Measurements from ENCODE around the gene DOK4. TPM values are rescaled to one million over a fixed set of nuclear protein-coding genes. Genes with fewer than 3 reads are reported as not detected.

DOK4 gene
- total and polyA plus RNA-seq, 5 experiments from 2014 or later, result 1.8 to 4.8 (median 3.9) TPM

DNA sequence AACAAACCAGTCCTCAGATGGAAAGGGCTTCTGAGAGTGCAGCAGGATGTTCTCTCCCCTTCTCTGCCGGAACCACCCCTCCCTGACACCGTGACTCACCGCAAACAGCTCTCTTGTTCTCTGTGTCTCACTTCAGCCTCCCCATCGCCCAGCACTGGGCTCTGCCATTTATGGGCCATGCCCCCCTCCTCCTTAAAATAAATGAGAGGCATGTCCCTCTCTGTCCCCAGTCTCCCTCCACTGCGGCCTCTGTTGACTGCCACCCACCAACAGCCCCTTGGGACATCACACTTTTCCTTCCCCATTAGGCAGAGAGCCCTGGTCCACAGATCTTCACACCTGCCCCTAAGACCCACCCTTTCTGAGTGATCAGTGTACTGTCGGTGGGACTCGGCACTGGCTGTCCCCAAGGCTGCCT, 43.8 kb upstream of the DOK4 start:
- DNase-seq, result peak; percentile 40 to 83 (median 62)
- Mint-ChIP-seq H3K27ac (peak overlapping the region; percentile 91 to 99 (median 95)), H3K36me3 (peaks cover 0 to 8% (median 5%) of the 10 kb centered on the region in 3 donors), H3K27me3 (no peaks in the 10 kb centered on the region), H3K4me3 (peak overlapping the region; percentile 71 to 90 (median 80)), H3K9me3 (no peaks in the 10 kb centered on the region), H3K4me1 (peaks cover 51 to 63% (median 60%) of the 10 kb centered on the region in 4 donors)
- peak; percentile 85 for ATAC-seq
- POLR2A ChIA-PET, result interaction anchor here (1.3 to 1.7 kb wide), 3 partner anchors 10 to 344 kb away, joined by 3 to 5 read pairs (median 4); partner anchors contain the start of genes ADGRG5, PSME3IP1 and RSPRY1

DNA sequence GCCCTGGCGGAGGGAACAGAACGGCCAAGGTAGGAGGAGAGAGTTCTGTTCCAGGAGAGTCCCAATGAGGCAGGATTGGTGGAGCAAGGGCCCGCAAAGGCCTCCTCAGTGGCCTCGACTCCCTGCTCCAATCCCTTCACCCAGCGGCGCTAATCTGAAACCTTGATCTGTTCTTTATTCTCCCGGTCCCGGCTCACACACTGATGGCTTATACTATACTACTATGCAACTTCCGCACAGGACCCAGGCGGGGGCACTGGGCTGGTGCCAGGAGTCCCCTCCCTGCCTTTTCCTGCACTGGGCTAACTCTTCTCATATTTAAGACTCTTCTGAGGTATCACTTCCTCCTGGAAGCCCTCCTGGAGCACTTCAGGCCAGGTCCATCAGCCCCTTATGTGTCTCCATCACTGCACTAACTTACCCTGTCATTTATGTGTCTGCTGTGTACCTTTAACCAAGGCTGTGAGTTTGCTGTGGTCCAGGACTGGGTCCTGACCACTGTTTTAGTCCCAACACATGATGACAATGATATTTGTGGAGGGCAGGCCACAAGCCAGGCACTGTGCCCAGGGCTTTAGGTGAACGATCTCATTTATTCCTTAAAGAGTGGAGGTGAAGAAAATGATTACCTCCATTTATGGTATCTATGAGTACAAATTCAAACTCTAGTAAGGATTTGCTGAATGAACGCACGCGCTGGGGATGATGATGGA, 43.3 kb upstream of the DOK4 start:
- peak in 1 of 10 donors; percentile 51 for DNase-seq
- H3K36me3 Mint-ChIP-seq, result peaks cover 0 to 8% (median 5%) of the 10 kb centered on the region in 3 donors
- no peak for ATAC-seq
- no peaks in the 10 kb centered on the region for H3K9me3 Mint-ChIP-seq
- H3K27me3 Mint-ChIP-seq, result no peaks in the 10 kb centered on the region
- H3K4me3 Mint-ChIP-seq, result peak overlapping the region; percentile 71 to 90 (median 80)
- H3K4me1 Mint-ChIP-seq, result peaks cover 46 to 58% (median 55%) of the 10 kb centered on the region in 4 donors
- H3K27ac Mint-ChIP-seq, result peak overlapping the region; percentile 91 to 99 (median 95)
- POLR2A ChIA-PET, result interaction anchor here (0.5 to 1.4 kb wide), 3 partner anchors 13 to 344 kb away, joined by 3 to 4 read pairs (median 4); partner anchors contain the start of genes ADGRG5, PSME3IP1 and RSPRY1

- Mint-ChIP-seq H3K36me3 (peaks cover 0 to 8% (median 5%) of the 10 kb centered on the region in 3 donors), H3K9me3 (no peaks in the 10 kb centered on the region), H3K4me3 (peak overlapping the region in 3 of 10 donors; percentile 33 to 90 (median 71)), H3K27me3 (no peaks in the 10 kb centered on the region), H3K4me1 (peaks cover 38 to 50% (median 47%) of the 10 kb centered on the region in 4 donors), H3K27ac (peak overlapping the region in 3 of 10 donors; percentile 94 to 96 (median 96))
- DNase-seq, result peak in 1 of 10 donors; percentile 56
- ATAC-seq, result no peak
- POLR2A ChIA-PET, result interaction anchor here (0.5 to 1.2 kb wide), 4 partner anchors 9 to 24 kb away, joined by 3 to 7 read pairs (median 4); partner anchors contain the start of genes ADGRG5 and CCDC102A
These were observed 42.5 kb upstream of the DOK4 start for GRCh38 chr16:57528499-57529390.

GRCh38 chr16:57527610-57528360, 41.5 kb upstream of the DOK4 start:
- ATAC-seq, result no peak
- Mint-ChIP-seq H3K27ac (peak overlapping the region in 3 of 10 donors; percentile 9 to 25 (median 15)), H3K4me3 (no peak overlapping the region), H3K27me3 (no peaks in the 10 kb centered on the region), H3K9me3 (no peaks in the 10 kb centered on the region), H3K4me1 (peaks cover 32 to 46% (median 38%) of the 10 kb centered on the region in 4 donors), H3K36me3 (peaks cover 0 to 9% (median 5%) of the 10 kb centered on the region in 3 donors)
- DNase-seq, result peak in 1 of 10 donors; percentile 14
- POLR2A ChIA-PET, result interaction anchor here (0.6 to 1.2 kb wide), 3 partner anchors 9 to 45 kb away, joined by 3 to 7 read pairs (median 3); partner anchors contain the start of genes ADGRG5 and CCDC102A

DNA sequence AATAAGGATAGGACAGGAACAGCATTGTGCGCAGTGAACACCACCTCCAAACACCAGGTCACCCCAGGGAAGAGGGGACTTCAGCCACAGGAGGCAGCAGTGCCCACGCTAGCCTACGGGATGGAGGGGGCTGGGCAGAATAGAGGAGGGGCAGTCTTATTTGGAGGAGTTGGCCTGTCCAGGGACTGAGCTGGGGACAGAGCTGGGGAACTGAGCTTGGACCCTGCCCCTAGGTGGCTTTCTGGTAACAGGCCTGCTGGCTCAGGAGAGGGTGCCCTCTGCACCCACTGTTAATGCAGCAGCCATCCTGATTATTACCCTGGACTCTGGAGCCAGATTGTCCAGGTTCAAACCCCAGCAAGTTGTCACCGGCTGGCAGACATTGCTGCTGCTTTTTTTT, 40.7 kb upstream of the DOK4 start:
- peak overlapping the region in 1 of 10 donors; percentile 20 for H3K27ac Mint-ChIP-seq
- H3K36me3 Mint-ChIP-seq, result peaks cover 0 to 12% (median 5%) of the 10 kb centered on the region in 3 donors
- ATAC-seq, result no peak
- H3K27me3 Mint-ChIP-seq, result no peaks in the 10 kb centered on the region
- H3K9me3 Mint-ChIP-seq, result no peaks in the 10 kb centered on the region
- no peak overlapping the region for H3K4me3 Mint-ChIP-seq
- peak in 1 of 10 donors; percentile 24 for DNase-seq
- peaks cover 29 to 45% (median 31%) of the 10 kb centered on the region in 4 donors for H3K4me1 Mint-ChIP-seq
- POLR2A ChIA-PET, result no interaction called here

DNA sequence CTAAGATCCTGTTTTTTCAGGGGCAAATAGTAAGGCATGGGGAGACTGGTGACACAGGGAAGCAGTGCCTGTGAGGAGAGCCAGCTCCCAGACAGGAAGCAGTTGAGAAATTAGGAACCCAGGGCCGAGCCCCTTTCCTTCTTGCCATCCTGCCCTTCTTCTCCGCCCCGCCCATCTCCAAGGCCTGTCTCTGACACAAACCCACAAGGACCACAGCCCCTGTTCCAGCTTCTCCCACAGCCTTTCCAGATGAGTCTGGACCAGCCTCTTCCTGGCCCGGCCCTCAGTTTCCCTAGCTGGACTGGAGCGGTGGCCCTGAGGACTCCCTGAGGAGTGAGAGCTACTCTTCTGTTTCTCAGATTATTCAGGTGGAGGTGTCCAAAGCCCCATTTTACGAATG, 40.2 kb upstream of the DOK4 start:
- no peaks in the 10 kb centered on the region for H3K9me3 Mint-ChIP-seq
- DNase-seq, result peak in 1 of 10 donors; percentile 45
- ATAC-seq, result no peak
- peak overlapping the region in 3 of 10 donors; percentile 8 to 73 (median 20) for H3K27ac Mint-ChIP-seq
- H3K4me3 Mint-ChIP-seq, result no peak overlapping the region
- no peaks in the 10 kb centered on the region for H3K27me3 Mint-ChIP-seq
- POLR2A ChIA-PET, result interaction anchor here (0.7 to 1.1 kb wide), 3 partner anchors 11 to 62 kb away, joined by 3 read pairs; partner anchors contain the start of gene CCDC102A
- peaks cover 23 to 40% (median 26%) of the 10 kb centered on the region in 4 donors for H3K4me1 Mint-ChIP-seq
- peaks cover 0 to 15% (median 5%) of the 10 kb centered on the region in 3 donors for H3K36me3 Mint-ChIP-seq

DNA sequence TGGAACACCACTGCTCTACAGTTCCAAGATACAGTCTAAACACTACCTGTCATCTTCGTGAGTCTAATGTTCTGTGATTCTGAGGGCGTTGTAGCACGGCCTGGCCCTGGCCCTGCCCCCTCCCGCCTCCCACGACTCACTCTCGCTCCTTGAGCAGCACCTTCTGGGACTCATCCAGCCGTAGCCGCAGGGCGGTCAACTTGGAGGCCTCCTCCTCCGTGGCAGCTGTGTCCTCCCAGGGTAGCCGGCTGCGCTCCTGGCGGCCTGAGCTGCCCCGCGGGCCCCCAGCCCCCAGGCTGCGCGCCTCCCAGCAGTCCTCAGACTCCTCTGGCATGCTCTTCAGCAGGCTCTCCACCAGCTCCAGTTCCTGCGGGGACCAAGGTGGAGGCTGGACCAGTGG, 39.5 kb upstream of the DOK4 start:
- Mint-ChIP-seq H3K4me3 (no peak overlapping the region), H3K27ac (peak overlapping the region in 2 of 10 donors; percentile 7 to 68), H3K9me3 (no peaks in the 10 kb centered on the region), H3K36me3 (peaks cover 0 to 15% (median 5%) of the 10 kb centered on the region in 3 donors), H3K4me1 (peaks cover 16 to 33% (median 20%) of the 10 kb centered on the region in 4 donors), H3K27me3 (no peaks in the 10 kb centered on the region)
- POLR2A ChIA-PET, result interaction anchor here (0.7 to 1.1 kb wide), 3 partner anchors 11 to 61 kb away, joined by 3 read pairs; partner anchors contain the start of gene CCDC102A
- ATAC-seq (no peak), DNase-seq (peak in 1 of 10 donors; percentile 36)

GRCh38 chr16:57522960-57523359, 36.7 kb upstream of the DOK4 start:
- Mint-ChIP-seq H3K4me1 (peaks cover 8 to 22% (median 10%) of the 10 kb centered on the region in 4 donors), H3K9me3 (no peaks in the 10 kb centered on the region), H3K36me3 (peaks cover 0 to 28% (median 0%) of the 10 kb centered on the region in 3 donors), H3K27me3 (no peaks in the 10 kb centered on the region), H3K4me3 (no peak overlapping the region), H3K27ac (peak overlapping the region in 6 of 10 donors; percentile 28 to 78 (median 43))
- ATAC-seq (no peak), DNase-seq (no peak)
- POLR2A ChIA-PET, result interaction anchor here (1.3 to 1.4 kb wide), 2 partner anchors 9 to 106 kb away, joined by 3 to 4 read pairs; no protein-coding TSS in a partner anchor

DNA sequence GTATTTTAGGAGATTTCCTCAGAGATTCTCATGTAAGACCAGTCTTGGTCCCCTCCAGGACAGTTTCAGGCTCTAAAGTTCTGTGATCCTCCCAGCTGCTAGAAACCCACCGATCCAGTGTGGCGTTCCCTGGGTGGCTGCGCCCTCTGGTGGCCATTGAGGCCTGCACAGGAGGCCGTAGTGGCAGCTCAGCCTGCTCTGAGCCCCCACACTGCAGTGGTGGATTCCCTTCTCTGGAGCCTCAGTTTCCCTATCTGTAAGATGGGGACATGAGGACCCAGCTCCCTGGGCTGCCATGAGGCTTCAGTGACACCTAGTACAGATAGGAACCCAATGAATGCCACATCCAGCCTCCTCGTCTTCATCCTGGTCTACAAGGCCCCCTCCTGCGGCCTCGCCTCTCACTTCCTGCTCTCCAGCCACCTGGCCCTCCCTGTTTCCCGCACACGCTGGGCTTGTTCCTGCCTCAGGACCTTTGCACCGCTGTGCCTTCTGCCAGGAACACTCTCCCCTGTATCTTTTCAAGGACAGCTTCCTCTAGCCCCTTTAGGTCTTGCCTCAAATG, 33.6 kb upstream of the DOK4 start:
- H3K9me3 Mint-ChIP-seq, result no peaks in the 10 kb centered on the region

GRCh38 chr16:57518922-57519321, 32.6 kb upstream of the DOK4 start:
- POLR2A ChIA-PET, result interaction anchor here (1.1 to 2.0 kb wide), 4 partner anchors 10 to 102 kb away, joined by 4 to 8 read pairs (median 6); partner anchors contain the start of gene CCDC102A
- Mint-ChIP-seq H3K9me3 (no peaks in the 10 kb centered on the region), H3K36me3 (peaks cover 0 to 51% (median 3%) of the 10 kb centered on the region in 3 donors), H3K4me3 (no peak overlapping the region), H3K27ac (peak overlapping the region in 1 of 10 donors; percentile 67), H3K27me3 (no peaks in the 10 kb centered on the region), H3K4me1 (peaks cover 8 to 22% (median 10%) of the 10 kb centered on the region in 4 donors)
- DNase-seq (no peak), ATAC-seq (no peak)

More for the DNA sequence above, 33.6 kb upstream of the DOK4 start:
- POLR2A ChIA-PET, result interaction anchor here (1.0 to 2.0 kb wide), 9 partner anchors 9 to 103 kb away, joined by 3 to 13 read pairs (median 5); partner anchors contain the start of genes ADGRG5, CCDC102A and POLR2C
- Mint-ChIP-seq H3K4me1 (peaks cover 8 to 22% (median 10%) of the 10 kb centered on the region in 4 donors), H3K27ac (peak overlapping the region in 4 of 10 donors; percentile 8 to 69 (median 65)), H3K36me3 (peaks cover 0 to 45% (median 3%) of the 10 kb centered on the region in 3 donors), H3K27me3 (no peaks in the 10 kb centered on the region), H3K4me3 (no peak overlapping the region)
- peak; percentile 99 to 100 for ATAC-seq
- peak; percentile 65 to 91 (median 81) for DNase-seq

DNA sequence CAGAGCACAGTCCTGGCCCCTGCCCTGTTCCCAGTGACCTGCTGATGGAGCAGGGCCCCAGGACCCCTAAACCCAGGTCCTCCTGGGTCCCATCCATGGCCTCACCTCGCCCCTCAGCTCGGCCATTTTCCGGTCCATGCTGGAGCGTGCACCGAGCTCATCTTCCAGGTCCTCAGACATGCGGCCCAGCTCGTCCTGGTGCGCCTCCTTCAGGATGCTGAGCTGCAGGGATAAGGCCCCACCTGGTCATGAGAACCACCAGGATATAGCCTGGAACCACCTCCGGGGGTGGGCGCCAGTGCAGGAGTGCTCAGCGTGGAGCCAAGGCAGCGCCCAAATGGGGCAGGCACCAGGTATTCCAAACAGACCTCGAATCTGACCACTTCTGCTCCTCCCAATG, 32.2 kb upstream of the DOK4 start:
- DNase-seq (no peak), ATAC-seq (no peak)
- no peak overlapping the region for H3K4me3 Mint-ChIP-seq
- H3K9me3 Mint-ChIP-seq, result no peaks in the 10 kb centered on the region
- peak overlapping the region in 1 of 10 donors; percentile 67 for H3K27ac Mint-ChIP-seq
- peaks cover 8 to 21% (median 10%) of the 10 kb centered on the region in 4 donors for H3K4me1 Mint-ChIP-seq
- POLR2A ChIA-PET, result interaction anchor here (1.1 to 2.0 kb wide), 3 partner anchors 18 to 102 kb away, joined by 5 to 8 read pairs (median 7); partner anchors contain the start of gene CCDC102A
- no peaks in the 10 kb centered on the region for H3K27me3 Mint-ChIP-seq
- H3K36me3 Mint-ChIP-seq, result peaks cover 0 to 55% (median 3%) of the 10 kb centered on the region in 3 donors
